Measurements from ENCODE around the gene DNAH10. TPM values are rescaled to one million over a fixed set of nuclear protein-coding genes. Genes with fewer than 3 reads are reported as not detected.

DNAH10 gene
- total RNA-seq, 1 donor from 2014 or later: 0.66 TPM

GRCh38 chr12:123723765-123724164, 38.3 kb upstream of the DNAH10 start:
- no peak overlapping the region for H3K4me3 Mint-ChIP-seq (ENCODE audit: unreplicated experiment)
- H3K36me3 Mint-ChIP-seq (ENCODE audit: unreplicated experiment): peaks cover 4% of the 10 kb centered on the region
- H3K4me1 Mint-ChIP-seq (ENCODE audit: low read depth, unreplicated experiment): no peaks in the 10 kb centered on the region
- H3K9me3 Mint-ChIP-seq (ENCODE audit: unreplicated experiment): no peaks in the 10 kb centered on the region
- H3K27ac Mint-ChIP-seq (ENCODE audit: unreplicated experiment): no peak overlapping the region
- no peak for DNase-seq
- no peaks in the 10 kb centered on the region for H3K27me3 Mint-ChIP-seq (ENCODE audit: unreplicated experiment)
- no peak for TF ChIP-seq CTCF (IDR thresholded peaks at IDR 0.05; ENCODE audit: partially characterized antibody, unreplicated experiment)

- no peak overlapping the region for H3K4me3 Mint-ChIP-seq (ENCODE audit: unreplicated experiment)
- TF ChIP-seq CTCF (IDR thresholded peaks at IDR 0.05; ENCODE audit: partially characterized antibody, unreplicated experiment): no peak
Observed at GRCh38 chr12:123726244-123726643, 35.9 kb upstream of the DNAH10 start.

GRCh38 chr12:123726962-123727361, 35.1 kb upstream of the DNAH10 start:
- H3K27ac Mint-ChIP-seq (ENCODE audit: unreplicated experiment): no peak overlapping the region
- no peak for TF ChIP-seq CTCF (IDR thresholded peaks at IDR 0.05; ENCODE audit: partially characterized antibody, unreplicated experiment)
- no peaks in the 10 kb centered on the region for H3K9me3 Mint-ChIP-seq (ENCODE audit: unreplicated experiment)
- DNase-seq: no peak
- peaks cover 4% of the 10 kb centered on the region for H3K36me3 Mint-ChIP-seq (ENCODE audit: unreplicated experiment)
- H3K27me3 Mint-ChIP-seq (ENCODE audit: unreplicated experiment): no peaks in the 10 kb centered on the region
- H3K4me3 Mint-ChIP-seq (ENCODE audit: unreplicated experiment): no peak overlapping the region
- no peaks in the 10 kb centered on the region for H3K4me1 Mint-ChIP-seq (ENCODE audit: low read depth, unreplicated experiment)

More at GRCh38 chr12:123726244-123726643, 35.9 kb upstream of the DNAH10 start:
- H3K27ac Mint-ChIP-seq (ENCODE audit: unreplicated experiment): no peak overlapping the region
- no peaks in the 10 kb centered on the region for H3K4me1 Mint-ChIP-seq (ENCODE audit: low read depth, unreplicated experiment)
- peaks cover 4% of the 10 kb centered on the region for H3K36me3 Mint-ChIP-seq (ENCODE audit: unreplicated experiment)
- DNase-seq: no peak
- H3K9me3 Mint-ChIP-seq (ENCODE audit: unreplicated experiment): no peaks in the 10 kb centered on the region
- no peaks in the 10 kb centered on the region for H3K27me3 Mint-ChIP-seq (ENCODE audit: unreplicated experiment)

- no peak for DNase-seq
- H3K36me3 Mint-ChIP-seq (ENCODE audit: unreplicated experiment): peaks cover 4% of the 10 kb centered on the region
- no peak overlapping the region for H3K4me3 Mint-ChIP-seq (ENCODE audit: unreplicated experiment)
- no peaks in the 10 kb centered on the region for H3K4me1 Mint-ChIP-seq (ENCODE audit: low read depth, unreplicated experiment)
- TF ChIP-seq CTCF (IDR thresholded peaks at IDR 0.05; ENCODE audit: partially characterized antibody, unreplicated experiment): no peak
- H3K9me3 Mint-ChIP-seq (ENCODE audit: unreplicated experiment): no peaks in the 10 kb centered on the region
- H3K27me3 Mint-ChIP-seq (ENCODE audit: unreplicated experiment): no peaks in the 10 kb centered on the region
- no peak overlapping the region for H3K27ac Mint-ChIP-seq (ENCODE audit: unreplicated experiment)
Observed at GRCh38 chr12:123727878-123728277, 34.2 kb upstream of the DNAH10 start.

- Mint-ChIP-seq H3K9me3 (ENCODE audit: unreplicated experiment) (peaks cover 2% of the 10 kb centered on the region), H3K4me3 (ENCODE audit: unreplicated experiment) (no peak overlapping the region), H3K4me1 (ENCODE audit: low read depth, unreplicated experiment) (peaks cover 8% of the 10 kb centered on the region), H3K36me3 (ENCODE audit: unreplicated experiment) (peaks cover 4% of the 10 kb centered on the region), H3K27me3 (ENCODE audit: unreplicated experiment) (peaks cover 3% of the 10 kb centered on the region), H3K27ac (ENCODE audit: unreplicated experiment) (no peak overlapping the region)
- no peak for DNase-seq
- no peak for TF ChIP-seq CTCF (IDR thresholded peaks at IDR 0.05; ENCODE audit: partially characterized antibody, unreplicated experiment)
Observed at GRCh38 chr12:123731596-123731995, 30.5 kb upstream of the DNAH10 start.
